KMS-11 (cell line): ENCODE results near the gene STPG1.

ENCODE experiments used
- H2AFZ ChIP-seq: fragments of 200-600 bp; sonication (generic); 2 replicates; pipeline ENCODE4 v1.6.1; 2016; ENCODE audit warnings: antibody characterized with exemption, mixed run types, low read depth
- H3K27ac ChIP-seq: fragments of 200-600 bp; sonication (generic); 2 replicates; pipeline ENCODE4 v1.6.1; 2016; ENCODE audit warnings: mild to moderate bottlenecking, mixed run types
- H3K27me3 ChIP-seq: fragments of 200-600 bp; sonication (generic); 2 replicates; pipeline ENCODE4 v1.6.1; 2017; ENCODE audit warnings: mild to moderate bottlenecking, low read depth, mixed run types, moderate library complexity; ENCODE audit not compliant: insufficient read depth
- H3K36me3 ChIP-seq: fragments of 200-600 bp; sonication (generic); 2 replicates; pipeline ENCODE4 v1.6.1; 2017; ENCODE audit warnings: mild to moderate bottlenecking, mixed run types; ENCODE audit not compliant: insufficient read depth
- H3K4me1 ChIP-seq: fragments of 200-600 bp; sonication (generic); 2 replicates; pipeline ENCODE4 v1.6.1; 2016; ENCODE audit warnings: mild to moderate bottlenecking, low read depth, mixed run types; ENCODE audit not compliant: poor library complexity, severe bottlenecking
- H3K4me2 ChIP-seq: fragments of 200-600 bp; sonication (generic); 2 replicates; pipeline ENCODE4 v1.7.0; 2016; ENCODE audit warnings: mild to moderate bottlenecking, mixed run types
- H3K4me3 ChIP-seq: fragments of 200-600 bp; sonication (generic); IDR thresholded peaks from 2 replicates; pipeline ENCODE4 v1.6.1; 2017; ENCODE audit warnings: low read depth, low read length, mixed read lengths; ENCODE audit not compliant: insufficient read depth
- H3K79me2 ChIP-seq: fragments of 200-600 bp; sonication (generic); 2 replicates; pipeline ENCODE4 v1.6.1; 2016; ENCODE audit warnings: low read depth, mixed run types; ENCODE audit not compliant: insufficient read depth
- H3K9ac ChIP-seq: fragments of 200-600 bp; sonication (generic); 2 replicates; pipeline ENCODE4 v1.6.1; 2016; ENCODE audit warnings: mild to moderate bottlenecking, mixed run types
- H4K20me1 ChIP-seq: fragments of 200-600 bp; sonication (generic); 2 replicates; pipeline ENCODE4 v1.6.1; 2016; ENCODE audit warnings: mild to moderate bottlenecking, mixed run types; ENCODE audit not compliant: insufficient read depth
- CTCF ChIP-seq: fragments of 200-600 bp; sonication (generic); conservative IDR thresholded peaks from 2 replicates; pipeline ENCODE4 v1.6.1; 2017; ENCODE audit warnings: low read depth, mild to moderate bottlenecking, antibody characterized with exemption, low read length, moderate library complexity, mixed read lengths

STPG1 gene

GRCh38 chr1:24406788-24407187 lies 6.8 kb downstream of the STPG1 start:
- Histone ChIP-seq H3K9ac (no peak overlapping the region), H3K4me1 (no peaks in the 10 kb centered on the region), H2AFZ (no peak overlapping the region), H3K27ac (no peak overlapping the region), H3K4me2 (no peak overlapping the region), H4K20me1 (no peaks in the 10 kb centered on the region), H3K36me3 (no peaks in the 10 kb centered on the region), H3K79me2 (no peaks in the 10 kb centered on the region), H3K27me3 (no peaks in the 10 kb centered on the region), H3K4me3 (no peak overlapping the region)
- TF ChIP-seq CTCF, result no peak

DNA sequence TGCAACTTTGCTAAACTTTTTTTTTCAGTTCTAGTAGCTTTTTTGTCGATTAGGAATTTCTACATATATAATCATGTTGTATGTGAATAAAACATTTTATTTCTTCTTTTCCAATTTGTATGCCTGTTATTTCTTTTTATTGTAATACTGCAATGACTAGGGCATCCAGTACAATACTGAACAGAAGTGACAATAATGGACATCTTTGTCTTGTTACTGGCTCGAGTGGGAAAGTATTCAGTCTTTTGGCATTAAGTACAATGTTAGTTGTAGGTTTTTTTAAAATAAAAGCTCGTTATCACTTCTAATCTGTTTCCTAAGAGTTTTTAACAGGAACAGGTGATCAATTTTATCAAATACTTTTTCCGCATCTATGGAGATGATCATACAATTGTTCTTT lies 9.8 kb downstream of the STPG1 start:
- no peak overlapping the region for H2AFZ ChIP-seq
- no peaks in the 10 kb centered on the region for H3K36me3 ChIP-seq
- H3K27ac ChIP-seq, result no peak overlapping the region
- no peaks in the 10 kb centered on the region for H4K20me1 ChIP-seq
- H3K9ac ChIP-seq, result no peak overlapping the region
- H3K79me2 ChIP-seq, result no peaks in the 10 kb centered on the region
- no peak for TF ChIP-seq CTCF
- H3K4me3 ChIP-seq, result no peak overlapping the region
- no peaks in the 10 kb centered on the region for H3K27me3 ChIP-seq
- H3K4me1 ChIP-seq, result no peaks in the 10 kb centered on the region
- no peak overlapping the region for H3K4me2 ChIP-seq

DNA sequence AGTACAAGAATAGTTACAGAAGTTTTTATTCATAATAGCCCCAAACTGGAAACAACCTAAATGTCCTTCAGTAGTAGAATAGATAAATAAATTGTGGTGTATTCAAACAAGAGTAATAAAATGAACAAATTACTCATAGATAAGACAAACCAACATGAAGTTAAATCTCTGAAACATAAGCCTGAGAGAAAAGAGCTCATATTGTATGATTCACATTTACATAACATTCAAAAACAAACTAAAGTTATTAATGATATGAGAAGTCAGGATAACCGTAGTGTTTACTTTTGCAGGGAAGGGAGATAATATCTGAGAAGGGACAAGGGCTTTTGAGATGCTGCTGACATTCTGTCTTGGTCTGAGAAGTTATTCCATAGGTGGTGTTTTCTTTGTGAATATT lies 13.5 kb downstream of the STPG1 start:
- Histone ChIP-seq H3K4me1 (no peaks in the 10 kb centered on the region), H3K4me3 (no peak overlapping the region), H3K9ac (no peak overlapping the region), H3K27me3 (no peaks in the 10 kb centered on the region), H3K79me2 (no peaks in the 10 kb centered on the region), H2AFZ (no peak overlapping the region), H4K20me1 (no peaks in the 10 kb centered on the region), H3K4me2 (no peak overlapping the region), H3K27ac (no peak overlapping the region), H3K36me3 (no peaks in the 10 kb centered on the region)
- TF ChIP-seq CTCF, result no peak

DNA sequence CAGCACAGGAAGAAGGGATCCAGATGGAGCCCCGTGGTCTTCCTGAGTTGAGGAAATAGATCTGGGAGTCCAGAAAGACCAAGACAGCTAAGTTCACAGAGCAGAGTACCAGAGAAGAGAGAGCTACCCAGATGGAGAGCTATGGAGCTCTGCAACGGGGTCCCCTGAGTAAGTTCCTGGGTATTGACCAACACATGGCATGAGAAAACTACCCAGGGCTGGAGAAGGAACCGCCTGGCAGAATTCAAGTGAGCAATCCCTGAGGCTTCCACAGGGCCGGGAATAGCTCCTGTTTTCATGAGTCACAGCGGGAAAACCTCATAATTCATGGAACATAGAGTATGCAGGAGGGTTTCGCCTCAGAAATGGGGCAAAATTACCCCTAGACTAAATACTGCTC lies 19.7 kb downstream of the STPG1 start:
- H4K20me1 ChIP-seq, result no peaks in the 10 kb centered on the region
- H3K9ac ChIP-seq, result no peak overlapping the region
- no peaks in the 10 kb centered on the region for H3K79me2 ChIP-seq
- H2AFZ ChIP-seq, result no peak overlapping the region
- no peak overlapping the region for H3K4me2 ChIP-seq
- no peaks in the 10 kb centered on the region for H3K36me3 ChIP-seq
- H3K4me3 ChIP-seq, result no peak overlapping the region
- H3K4me1 ChIP-seq, result peaks cover 47% of the 10 kb centered on the region
- no peaks in the 10 kb centered on the region for H3K27me3 ChIP-seq
- H3K27ac ChIP-seq, result no peak overlapping the region
- TF ChIP-seq CTCF, result no peak
